Measurements from ENCODE around the gene CAPZA1. TPM values are rescaled to one million over a fixed set of nuclear protein-coding genes. Genes with fewer than 3 reads are reported as not detected.

The CAPZA1 gene
- total and polyA plus RNA-seq, 2 of the 8 experiments (the other 6 are each of a cell fraction or from before 2014, with no cell fraction given), result 48.9 to 107 TPM

DNA sequence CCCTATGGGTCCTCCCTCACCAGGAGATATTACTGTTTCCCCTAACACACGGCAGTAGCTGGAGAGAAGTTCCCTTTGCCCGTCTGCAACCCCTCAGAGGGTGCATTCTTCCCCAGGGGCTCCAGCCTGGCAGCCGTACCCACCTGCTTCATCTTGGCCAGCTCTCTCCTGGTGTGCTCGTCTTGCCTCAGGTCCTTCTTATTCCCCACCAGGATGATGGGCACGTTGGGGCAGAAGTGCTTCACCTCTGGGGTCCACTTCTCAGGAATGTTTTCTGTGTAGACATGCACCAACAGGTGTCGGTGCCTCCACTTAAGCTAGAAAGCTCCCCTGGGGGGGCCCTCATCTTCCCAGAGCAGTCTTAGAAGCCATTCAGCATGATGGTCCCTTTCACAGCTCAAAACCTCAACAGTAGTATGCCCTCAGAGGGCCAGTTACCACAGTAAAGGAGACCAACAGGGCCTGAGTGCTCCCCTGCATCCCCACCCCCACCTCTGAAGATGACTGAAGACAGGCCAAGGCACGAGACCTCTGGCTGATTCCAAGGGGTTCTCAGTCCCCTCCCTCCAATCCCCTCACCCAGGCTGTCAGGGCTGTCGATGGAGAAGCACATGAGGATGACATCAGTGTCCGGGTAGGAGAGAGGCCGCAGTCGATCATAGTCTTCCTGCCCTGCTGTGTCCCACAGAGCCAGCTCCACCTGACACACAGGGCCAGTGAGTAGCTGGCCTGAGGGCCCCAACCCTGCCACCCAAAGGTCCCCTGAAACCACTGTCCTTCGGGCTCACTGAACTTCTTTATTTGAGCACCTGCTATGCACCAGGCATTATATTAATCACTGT is 83.0 kb downstream of the CAPZA1 start:
- peaks cover 11% of the 10 kb centered on the region; the same call in 1 of the 2 replicates for H3K23me2 ChIP-seq (ENCODE audit: low read depth, low read length)
- H2BK5ac ChIP-seq (ENCODE audit: low read depth, low read length), result no peak overlapping the region
- H3K4ac ChIP-seq (replicated peaks; ENCODE audit: insufficient read length, low read depth, low read length), result no peak overlapping the region
- H3K9me3 ChIP-seq (ENCODE audit: insufficient read depth in 2 of 2, low read depth in 1 of 2, low read length in 1 of 2), result no peaks in the 10 kb centered on the region
- no peak overlapping the region for H2BK20ac ChIP-seq (ENCODE audit: low read length)
- no peak overlapping the region for H3K4me2 ChIP-seq (ENCODE audit: insufficient read depth in 1 of 2, low read depth in 2 of 2, low read length in 2 of 2)
- H3K27ac ChIP-seq (ENCODE audit: low read depth, low read length), result no peak overlapping the region
- DNase-seq (ENCODE audit: low read depth in 1 of 2, low spot score in 2 of 2) (no peak), FAIRE-seq (no peak)
- ChIA-PET CTCF (ENCODE audit: partially characterized antibody) (interaction anchor here (0.8 to 9.8 kb wide), 7 partner anchors 8 to 311 kb away, joined by 3 to 63 read pairs (median 7); partner anchors contain the start of genes MOV10 and PPM1J), POLR2A (ENCODE audit: partially characterized antibody) (interaction anchor here (0.5 to 4.1 kb wide), 12 partner anchors 8 to 238 kb away, joined by 3 to 71 read pairs (median 6); partner anchors contain the start of genes MOV10, PPM1J and ST7L)
- H2AFZ ChIP-seq (ENCODE audit: low read length), result no peak overlapping the region
- no peak overlapping the region for H3K14ac ChIP-seq (ENCODE audit: insufficient read length)
- H2BK12ac ChIP-seq (ENCODE audit: low read depth, low read length), result no peak overlapping the region
- no peak overlapping the region for H2BK15ac ChIP-seq (ENCODE audit: low read length)
- H4K5ac ChIP-seq (ENCODE audit: insufficient read length, low read depth, low read length), result no peak overlapping the region
- H2AK5ac ChIP-seq (ENCODE audit: low read depth, low read length), result no peak overlapping the region
- no peak overlapping the region for H2BK120ac ChIP-seq (replicated peaks; ENCODE audit: low read depth, low read length)
- H3K27me3 ChIP-seq (replicated peaks in 1 of 4; ENCODE audit: control insufficient read depth in 3 of 4, extremely low read depth in 1 of 4, insufficient read depth in 3 of 4, low read length in 3 of 4), result peaks cover 0 to 9% (median 4%) of the 10 kb centered on the region in 4 experiments; a peak in 2 of 7 replicates
- H3K79me1 ChIP-seq (ENCODE audit: low read depth, low read length), result no peaks in the 10 kb centered on the region
- peaks cover 4 to 21% (median 11%) of the 10 kb centered on the region in 4 experiments; a peak in 5 of 8 replicates for H3K36me3 ChIP-seq (ENCODE audit: control insufficient read depth in 2 of 4, insufficient read depth in 4 of 4, low read length in 3 of 4)
- H3K18ac ChIP-seq (ENCODE audit: extremely low read depth, low read length), result no peak overlapping the region
- no peak overlapping the region for H4K8ac ChIP-seq (ENCODE audit: extremely low read depth, insufficient read depth, low read length)
- peaks cover 10 to 30% of the 10 kb centered on the region in 2 experiments for H4K20me1 ChIP-seq (replicated peaks in 1 of 2; ENCODE audit: control insufficient read depth in 1 of 2, insufficient read depth in 2 of 2, low read length in 2 of 2)
- no peak for TF ChIP-seq HDAC2 (IDR thresholded peaks at IDR 0.05; ENCODE audit: borderline replicate concordance in 1 of 2, low read depth in 2 of 2, low read length in 2 of 2)
- TF ChIP-seq RBBP5 (IDR thresholded peaks at IDR 0.05; ENCODE audit: borderline replicate concordance, low read depth, low read length), result no peak
- TF ChIP-seq MAFK (IDR thresholded peaks at IDR 0.05; ENCODE audit: low read depth, low read length), result no peak
- TF ChIP-seq GABPA (IDR thresholded peaks at IDR 0.05; ENCODE audit: borderline replicate concordance, insufficient read depth, low read length), result no peak
- TF ChIP-seq, protein P1, sequence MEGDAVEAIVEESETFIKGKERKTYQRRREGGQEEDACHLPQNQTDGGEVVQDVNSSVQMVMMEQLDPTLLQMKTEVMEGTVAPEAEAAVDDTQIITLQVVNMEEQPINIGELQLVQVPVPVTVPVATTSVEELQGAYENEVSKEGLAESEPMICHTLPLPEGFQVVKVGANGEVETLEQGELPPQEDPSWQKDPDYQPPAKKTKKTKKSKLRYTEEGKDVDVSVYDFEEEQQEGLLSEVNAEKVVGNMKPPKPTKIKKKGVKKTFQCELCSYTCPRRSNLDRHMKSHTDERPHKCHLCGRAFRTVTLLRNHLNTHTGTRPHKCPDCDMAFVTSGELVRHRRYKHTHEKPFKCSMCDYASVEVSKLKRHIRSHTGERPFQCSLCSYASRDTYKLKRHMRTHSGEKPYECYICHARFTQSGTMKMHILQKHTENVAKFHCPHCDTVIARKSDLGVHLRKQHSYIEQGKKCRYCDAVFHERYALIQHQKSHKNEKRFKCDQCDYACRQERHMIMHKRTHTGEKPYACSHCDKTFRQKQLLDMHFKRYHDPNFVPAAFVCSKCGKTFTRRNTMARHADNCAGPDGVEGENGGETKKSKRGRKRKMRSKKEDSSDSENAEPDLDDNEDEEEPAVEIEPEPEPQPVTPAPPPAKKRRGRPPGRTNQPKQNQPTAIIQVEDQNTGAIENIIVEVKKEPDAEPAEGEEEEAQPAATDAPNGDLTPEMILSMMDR (IDR thresholded peaks at IDR 0.05; ENCODE audit: control extremely low read depth in 1 of 3, insufficient read depth in 1 of 3, low read depth in 1 of 3, low read length in 3 of 3), result no peak
- no peaks in the 10 kb centered on the region for H3K79me2 ChIP-seq (ENCODE audit: control insufficient read depth in 1 of 2, insufficient read depth in 2 of 2, low read length in 2 of 2)
- H3K4me3 ChIP-seq (ENCODE audit: extremely low read depth in 1 of 4, insufficient read depth in 2 of 4, low read depth in 3 of 4, low read length in 4 of 4), result no peak overlapping the region
- 82% methylated on average over 12 of the region's 12 CpGs; no CpG with 5 or more reads in 1 of the 2 experiments for WGBS, 2 experiments (ENCODE audit: extremely low coverage in 1 of 2, insufficient coverage in 1 of 2, insufficient read length in 1 of 2, insufficient replicate concordance in 2 of 2, low coverage in 1 of 2, low lambda C conversion rate in 2 of 2, missing lambda C conversion rate in 1 of 2)
- peaks cover 14 to 61% (median 35%) of the 10 kb centered on the region in 4 experiments for H3K4me1 ChIP-seq (replicated peaks in 1 of 4; ENCODE audit: control insufficient read depth in 3 of 4, insufficient read depth in 4 of 4, low read length in 3 of 4)
- no peak overlapping the region for H3K23ac ChIP-seq (ENCODE audit: insufficient read length)
- H3K56ac ChIP-seq (replicated peaks; ENCODE audit: insufficient read length, low read depth, low read length), result no peak overlapping the region
- no peak overlapping the region for H3K9ac ChIP-seq (replicated peaks in 1 of 4; ENCODE audit: extremely low read depth in 1 of 4, low read depth in 3 of 4, low read length in 3 of 4)
- H4K91ac ChIP-seq (replicated peaks; ENCODE audit: insufficient read length, low read length), result no peak overlapping the region
